ENCODE results near the gene GALNT14. TPM values are rescaled to one million over a fixed set of nuclear protein-coding genes. Genes with fewer than 3 reads are reported as not detected.

The GALNT14 gene
- total and polyA plus RNA-seq, 2 donors (not counting 1 experiment from before 2014, with no cell fraction given) = 3.1 to 6.2 TPM

GRCh38 chr2:30935795-30936194, 202.4 kb downstream of the GALNT14 start:
- H3K9me3 Mint-ChIP-seq (ENCODE audit: insufficient read depth) = no peaks in the 10 kb centered on the region
- TF ChIP-seq CTCF (IDR thresholded peaks at IDR 0.05) (no peak), EZH2 (IDR thresholded peaks at IDR 0.05; ENCODE audit: borderline replicate concordance, insufficient read depth, low read depth, low read length, poor library complexity, severe bottlenecking) (no peak)
- 94% methylated on average over 7 of the region's 8 CpGs for WGBS (ENCODE audit: insufficient coverage)

GRCh38 chr2:30934066-30934465, 204.2 kb downstream of the GALNT14 start:
- no peaks in the 10 kb centered on the region for H3K4me1 ChIP-seq (ENCODE audit: control insufficient read depth in 2 of 2, insufficient read depth in 2 of 2, low read length in 2 of 2)
- DNase-seq (no peak), ATAC-seq (ENCODE audit: low read depth) (no peak)
- ChIA-PET POLR2A (no interaction called here), CTCF (no interaction called here)
- H3K4me2 ChIP-seq (replicated peaks; ENCODE audit: low read depth, low read length, poor library complexity, severe bottlenecking) = no peak overlapping the region
- TF ChIP-seq CTCF (IDR thresholded peaks at IDR 0.05) = no peak
- TF ChIP-seq EZH2 (IDR thresholded peaks at IDR 0.05; ENCODE audit: borderline replicate concordance, insufficient read depth, low read depth, low read length, poor library complexity, severe bottlenecking) = no peak
- H2AFZ ChIP-seq (ENCODE audit: insufficient read depth, low read depth, low read length, poor library complexity, severe bottlenecking) = no peak overlapping the region
- no peak overlapping the region for H3K4me3 ChIP-seq (ENCODE audit: control extremely low read depth in 1 of 5, extremely low read depth in 1 of 5, insufficient read depth in 1 of 5, low read depth in 2 of 5, low read length in 4 of 5)
- WGBS (ENCODE audit: insufficient coverage) = 90% methylated on average over 7 of the region's 7 CpGs
- H3K9ac ChIP-seq (ENCODE audit: low read length) = no peak overlapping the region
- no peaks in the 10 kb centered on the region for H3K27me3 Mint-ChIP-seq
- no peaks in the 10 kb centered on the region for H3K79me2 ChIP-seq (ENCODE audit: control insufficient read depth, insufficient read depth, low read length)
- peaks cover 0 to 4% (median 0%) of the 10 kb centered on the region in 3 donors for H3K9me3 ChIP-seq (ENCODE audit: control extremely low read depth in 1 of 3, control insufficient read depth in 2 of 3, insufficient read depth in 1 of 3, low read length in 2 of 3)
- no peaks in the 10 kb centered on the region for H3K4me1 Mint-ChIP-seq
- intact Hi-C loops (cut with micrococcal nuclease) = no loop called here
- no peaks in the 10 kb centered on the region for H3K27me3 ChIP-seq (replicated peaks in 1 of 4; ENCODE audit: control extremely low read depth in 1 of 4, control insufficient read depth in 3 of 4, insufficient read depth in 4 of 4, low read length in 3 of 4)
- no peak overlapping the region for H3K27ac ChIP-seq (ENCODE audit: low read length in 2 of 2)
- H3K36me3 ChIP-seq (replicated peaks in 1 of 2; ENCODE audit: control extremely low read depth in 1 of 2, control insufficient read depth in 1 of 2, extremely low read depth in 1 of 2, insufficient read depth in 2 of 2, low read length in 1 of 2) = no peaks in the 10 kb centered on the region
- H4K20me1 ChIP-seq (ENCODE audit: control insufficient read depth, insufficient read depth, low read length, poor library complexity, severe bottlenecking) = no peaks in the 10 kb centered on the region
- no peak overlapping the region for H3K27ac Mint-ChIP-seq
- no peak overlapping the region for H3K4me3 Mint-ChIP-seq
- H3K9me3 Mint-ChIP-seq (ENCODE audit: insufficient read depth) = no peaks in the 10 kb centered on the region

More at GRCh38 chr2:30935795-30936194, 202.4 kb downstream of the GALNT14 start:
- ChIA-PET CTCF (no interaction called here), POLR2A (no interaction called here)
- H3K27me3 ChIP-seq (replicated peaks in 1 of 4; ENCODE audit: control extremely low read depth in 1 of 4, control insufficient read depth in 3 of 4, insufficient read depth in 4 of 4, low read length in 3 of 4) = no peaks in the 10 kb centered on the region
- no peaks in the 10 kb centered on the region for H3K4me1 Mint-ChIP-seq
- H3K27ac ChIP-seq (ENCODE audit: low read length in 2 of 2) = no peak overlapping the region
- H3K4me2 ChIP-seq (replicated peaks; ENCODE audit: low read depth, low read length, poor library complexity, severe bottlenecking) = no peak overlapping the region
- no peak for DNase-seq
- H2AFZ ChIP-seq (ENCODE audit: insufficient read depth, low read depth, low read length, poor library complexity, severe bottlenecking) = no peak overlapping the region
- H3K36me3 ChIP-seq (replicated peaks in 1 of 2; ENCODE audit: control extremely low read depth in 1 of 2, control insufficient read depth in 1 of 2, extremely low read depth in 1 of 2, insufficient read depth in 2 of 2, low read length in 1 of 2) = no peaks in the 10 kb centered on the region
- no peak overlapping the region for H3K4me3 ChIP-seq (ENCODE audit: control extremely low read depth in 1 of 5, extremely low read depth in 1 of 5, insufficient read depth in 1 of 5, low read depth in 2 of 5, low read length in 4 of 5)
- no peaks in the 10 kb centered on the region for H4K20me1 ChIP-seq (ENCODE audit: control insufficient read depth, insufficient read depth, low read length, poor library complexity, severe bottlenecking)
- no peak overlapping the region for H3K27ac Mint-ChIP-seq
- no peak overlapping the region for H3K4me3 Mint-ChIP-seq
- H3K27me3 Mint-ChIP-seq = no peaks in the 10 kb centered on the region
- H3K9ac ChIP-seq (ENCODE audit: low read length) = no peak overlapping the region
- peaks cover 0 to 4% (median 0%) of the 10 kb centered on the region in 3 donors for H3K9me3 ChIP-seq (ENCODE audit: control extremely low read depth in 1 of 3, control insufficient read depth in 2 of 3, insufficient read depth in 1 of 3, low read length in 2 of 3)
- no peak for ATAC-seq (ENCODE audit: low read depth)
- H3K4me1 ChIP-seq (ENCODE audit: control insufficient read depth in 2 of 2, insufficient read depth in 2 of 2, low read length in 2 of 2) = no peaks in the 10 kb centered on the region
- intact Hi-C loops (cut with micrococcal nuclease) = no loop called here
- H3K79me2 ChIP-seq (ENCODE audit: control insufficient read depth, insufficient read depth, low read length) = no peaks in the 10 kb centered on the region

Data from B cell (primary cell).